ENCODE results near the gene CAMSAP2.

GRCh38 chr1:200909071-200909470, 170.4 kb downstream of the CAMSAP2 start:
- TF ChIP-seq CTCF (IDR thresholded peaks at IDR 0.05) = no peak
- no peak for TF ChIP-seq POLR2AphosphoS5 (IDR thresholded peaks at IDR 0.05)
- TF ChIP-seq POLR2A (IDR thresholded peaks at IDR 0.05) = no peak

All from upper lobe of left lung (tissue), 4 donors.